Measurements from ENCODE around the gene DEF6. TPM values are rescaled to one million over a fixed set of nuclear protein-coding genes. Genes with fewer than 3 reads are reported as not detected.

The DEF6 gene
- total RNA-seq, 1 donor from 2014 or later: 5.9 TPM

- no peak for DNase-seq (ENCODE audit: low spot score, unreplicated experiment)
- Mint-ChIP-seq H3K27ac (no peak overlapping the region), H3K27me3 (no peaks in the 10 kb centered on the region), H3K4me3 (ENCODE audit: low read depth) (no peak overlapping the region), H3K36me3 (ENCODE audit: insufficient read depth) (peaks cover 24% of the 10 kb centered on the region), H3K4me1 (ENCODE audit: low read depth) (no peaks in the 10 kb centered on the region), H3K9me3 (ENCODE audit: low read depth) (no peaks in the 10 kb centered on the region)
- TF ChIP-seq CTCF (IDR thresholded peaks at IDR 0.05; ENCODE audit: unreplicated experiment): no peak
Measured at GRCh38 chr6:35354361-35355135, 56.9 kb downstream of the DEF6 start.

GRCh38 chr6:35356391-35356790, 58.8 kb downstream of the DEF6 start:
- no peak overlapping the region for H3K27ac Mint-ChIP-seq
- no peaks in the 10 kb centered on the region for H3K27me3 Mint-ChIP-seq
- no peak for TF ChIP-seq CTCF (IDR thresholded peaks at IDR 0.05; ENCODE audit: unreplicated experiment)
- no peaks in the 10 kb centered on the region for H3K9me3 Mint-ChIP-seq (ENCODE audit: low read depth)
- H3K36me3 Mint-ChIP-seq (ENCODE audit: insufficient read depth): peaks cover 18% of the 10 kb centered on the region
- no peaks in the 10 kb centered on the region for H3K4me1 Mint-ChIP-seq (ENCODE audit: low read depth)
- no peak for DNase-seq (ENCODE audit: low spot score, unreplicated experiment)
- no peak overlapping the region for H3K4me3 Mint-ChIP-seq (ENCODE audit: low read depth)

GRCh38 chr6:35357677-35358076, 60.1 kb downstream of the DEF6 start:
- Mint-ChIP-seq H3K36me3 (ENCODE audit: insufficient read depth) (peaks cover 13% of the 10 kb centered on the region), H3K4me3 (ENCODE audit: low read depth) (no peak overlapping the region), H3K4me1 (ENCODE audit: low read depth) (no peaks in the 10 kb centered on the region), H3K27me3 (no peaks in the 10 kb centered on the region), H3K27ac (no peak overlapping the region), H3K9me3 (ENCODE audit: low read depth) (no peaks in the 10 kb centered on the region)
- DNase-seq (ENCODE audit: low spot score, unreplicated experiment): no peak
- TF ChIP-seq CTCF (IDR thresholded peaks at IDR 0.05; ENCODE audit: unreplicated experiment): no peak

- Mint-ChIP-seq H3K27me3 (no peaks in the 10 kb centered on the region), H3K27ac (peak overlapping the region; percentile 23), H3K36me3 (ENCODE audit: insufficient read depth) (peaks cover 10% of the 10 kb centered on the region), H3K4me1 (ENCODE audit: low read depth) (no peaks in the 10 kb centered on the region), H3K4me3 (ENCODE audit: low read depth) (no peak overlapping the region), H3K9me3 (ENCODE audit: low read depth) (no peaks in the 10 kb centered on the region)
- TF ChIP-seq CTCF (IDR thresholded peaks at IDR 0.05; ENCODE audit: unreplicated experiment): no peak
- no peak for DNase-seq (ENCODE audit: low spot score, unreplicated experiment)
Measured at GRCh38 chr6:35358086-35358485, 60.5 kb downstream of the DEF6 start.

GRCh38 chr6:35359346-35359743, 61.7 kb downstream of the DEF6 start:
- DNase-seq (ENCODE audit: low spot score, unreplicated experiment): no peak
- H3K4me3 Mint-ChIP-seq (ENCODE audit: low read depth): no peak overlapping the region
- no peaks in the 10 kb centered on the region for H3K27me3 Mint-ChIP-seq
- no peaks in the 10 kb centered on the region for H3K9me3 Mint-ChIP-seq (ENCODE audit: low read depth)
- H3K27ac Mint-ChIP-seq: peak overlapping the region; percentile 67
- no peak for TF ChIP-seq CTCF (IDR thresholded peaks at IDR 0.05; ENCODE audit: unreplicated experiment)
- peaks cover 8% of the 10 kb centered on the region for H3K36me3 Mint-ChIP-seq (ENCODE audit: insufficient read depth)
- no peaks in the 10 kb centered on the region for H3K4me1 Mint-ChIP-seq (ENCODE audit: low read depth)

All from progenitor cell of endocrine pancreas (in vitro differentiated cells).